B cell (primary cell): ENCODE data around the gene PRR23C. TPM values are rescaled to one million over a fixed set of nuclear protein-coding genes. Genes with fewer than 3 reads are reported as not detected.

Experiments used
- ATAC-seq: fragments of 200-7000 bp; cut with Tn5 transposase; one replicate; pipeline ENCODE4 v1.10.0; 2021; ENCODE audit warnings: low read depth, mild to moderate bottlenecking, moderate number of reproducible peaks, moderate library complexity
- CTCF ChIA-PET: fragments of 350-600 bp; sonication (Branson Sonifier 250); formaldehyde crosslinking; loops from one replicate; lab custom pipeline; 2021; ENCODE audit warnings: antibody characterized with exemption, inconsistent platforms; lab: Charles Lee
- POLR2A ChIA-PET: fragments of 350-600 bp; sonication (Branson Sonifier 250); formaldehyde crosslinking; loops from one replicate; lab custom pipeline; 2021; ENCODE audit warnings: antibody characterized with exemption; lab: Charles Lee
- DNase-seq: peaks from one replicate; pipeline ENCODE4 v3.0.0; 2013
- H2AFZ ChIP-seq: 2 replicates; pipeline ENCODE4 v1.6.1; 2012; ENCODE audit warnings: mild to moderate bottlenecking, low read depth, low read length; ENCODE audit not compliant: insufficient read depth, poor library complexity, severe bottlenecking
- H3K27ac ChIP-seq, 2 donors: 1 replicate in 1 of 2; 2 replicates in 1 of 2; pipeline ENCODE4 v1.5.1; 2012 to 2013; ENCODE audit warnings: low read length in 2 of 2, mild to moderate bottlenecking in 2 of 2, moderate library complexity in 1 of 2
- H3K27me3 ChIP-seq, 4 experiments: fragments of 200-600 bp in 1 of 4; sonication (generic) in 1 of 4; replicated peaks in 1 of 4; 1 replicate in 2 of 4; 2 replicates in 2 of 4; pipeline versions ENCODE4 v1.6.1 to v1.7.0; 2013 to 2016; ENCODE audit warnings: low read length in 3 of 4, mild to moderate bottlenecking in 2 of 4, mixed read lengths in 1 of 4, moderate library complexity in 1 of 4; ENCODE audit not compliant: insufficient read depth in 4 of 4, control insufficient read depth in 3 of 4; ENCODE audit errors: control extremely low read depth in 1 of 4
- H3K36me3 ChIP-seq, 2 experiments: replicated peaks in 1 of 2; 1 replicate in 1 of 2; 2 replicates in 1 of 2; pipeline versions ENCODE4 v1.6.1 to v1.7.1; 2013; ENCODE audit warnings: low read length in 1 of 2; ENCODE audit not compliant: insufficient read depth in 2 of 2, control insufficient read depth in 1 of 2; ENCODE audit errors: control extremely low read depth in 1 of 2, extremely low read depth in 1 of 2
- H3K4me1 ChIP-seq, 2 donors: fragments of 200-600 bp in 1 of 2; sonication (generic) in 1 of 2; 1 replicate in 1 of 2; 2 replicates in 1 of 2; pipeline versions ENCODE4 v1.5.1 to v1.6.1; 2013 to 2017; ENCODE audit warnings: low read length in 2 of 2; ENCODE audit not compliant: control insufficient read depth in 2 of 2, insufficient read depth in 2 of 2
- H3K4me2 ChIP-seq: replicated peaks from 2 replicates; pipeline ENCODE3; 2012; ENCODE audit warnings: mild to moderate bottlenecking, low read depth, low read length; ENCODE audit not compliant: poor library complexity, severe bottlenecking
- H3K4me3 ChIP-seq, 5 experiments: fragments of 200-600 bp in 1 of 5; sonication (generic) in 1 of 5; 1 replicate in 3 of 5; 2 replicates in 2 of 5; pipeline versions ENCODE4 v1.5.1 to v1.7.0; 2011 to 2016; ENCODE audit warnings: low read length in 4 of 5, mild to moderate bottlenecking in 4 of 5, low read depth in 2 of 5, control low read depth in 1 of 5, moderate library complexity in 1 of 5; ENCODE audit not compliant: insufficient read depth in 1 of 5; ENCODE audit errors: control extremely low read depth in 1 of 5, extremely low read depth in 1 of 5
- H3K79me2 ChIP-seq: fragments of 200-600 bp; sonication (generic); one replicate; pipeline ENCODE4 v1.6.0; 2016; ENCODE audit warnings: low read length; ENCODE audit not compliant: control insufficient read depth, insufficient read depth
- H3K9ac ChIP-seq: fragments of 200-600 bp; sonication (generic); 2 replicates; pipeline ENCODE4 v1.6.1; 2017; ENCODE audit warnings: mild to moderate bottlenecking, low read length, moderate library complexity
- H3K9me3 ChIP-seq, 3 donors: one replicate each; pipeline versions ENCODE4 v1.6.1 to v1.7.1; 2013; ENCODE audit warnings: low read length in 2 of 3; ENCODE audit not compliant: control insufficient read depth in 2 of 3, insufficient read depth in 1 of 3; ENCODE audit errors: control extremely low read depth in 1 of 3
- H4K20me1 ChIP-seq: 2 replicates; pipeline ENCODE4 v1.6.0; 2012; ENCODE audit warnings: mild to moderate bottlenecking, low read length; ENCODE audit not compliant: insufficient read depth, control insufficient read depth, poor library complexity, severe bottlenecking
- H3K27ac Mint-ChIP-seq: one replicate; pipeline ENCODE4 v1.8.0; 2021; ENCODE audit warnings: mixed read lengths
- H3K27me3 Mint-ChIP-seq: one replicate; pipeline ENCODE4 v1.8.0; 2021; ENCODE audit warnings: mixed read lengths
- H3K4me1 Mint-ChIP-seq: one replicate; pipeline ENCODE4 v1.8.0; 2021; ENCODE audit warnings: mixed read lengths
- H3K4me3 Mint-ChIP-seq: one replicate; pipeline ENCODE4 v1.8.0; 2021; ENCODE audit warnings: mixed read lengths
- H3K9me3 Mint-ChIP-seq: one replicate; pipeline ENCODE4 v1.8.0; 2022; ENCODE audit warnings: mixed read lengths; ENCODE audit not compliant: insufficient read depth
- CTCF ChIP-seq: fragments of 200-600 bp; IDR thresholded peaks from one replicate; pipeline ENCODE4 v1.8.0; 2022; ENCODE audit warnings: antibody characterized with exemption, mild to moderate bottlenecking
- EZH2 ChIP-seq: IDR thresholded peaks from 2 replicates; pipeline ENCODE4 v1.6.1; 2012; ENCODE audit warnings: borderline replicate concordance, low read depth, mild to moderate bottlenecking, moderate library complexity, low read length; ENCODE audit not compliant: insufficient read depth, poor library complexity, severe bottlenecking
- WGBS: methylation state at CpG from one replicate; pipeline ENCODE4 v1.1.5; 2013; ENCODE audit warnings: missing lambda C conversion rate; ENCODE audit not compliant: insufficient coverage; 5-methylcytosine and 5-hydroxymethylcytosine counted together
- intact Hi-C: fragments of 100-400 bp; cut with micrococcal nuclease; formaldehyde crosslinking; loops from one replicate; pipeline ENCODE4 v1.10.0; 2022
- polyA plus RNA-seq: library from polyadenylated mRNA; depleted of rRNA; stranded (reverse); fragments of >200 nt; gene quantifications from 2 replicates; pipeline ENCODE4 v1.2.3, GENCODE V29; 2012
- total RNA-seq, 2 donors: library from RNA; stranded (reverse); fragments of 120-200 nt in 1 of 2; gene quantifications; 1 replicate in 1 of 2; 2 replicates in 1 of 2; pipeline versions ENCODE4 v1.2.3 to v1.2.4, GENCODE V29; 2013 to 2022

The PRR23C gene
- total and polyA plus RNA-seq, 2 donors (not counting 1 experiment from before 2014, with no cell fraction given) = not detected

DNA sequence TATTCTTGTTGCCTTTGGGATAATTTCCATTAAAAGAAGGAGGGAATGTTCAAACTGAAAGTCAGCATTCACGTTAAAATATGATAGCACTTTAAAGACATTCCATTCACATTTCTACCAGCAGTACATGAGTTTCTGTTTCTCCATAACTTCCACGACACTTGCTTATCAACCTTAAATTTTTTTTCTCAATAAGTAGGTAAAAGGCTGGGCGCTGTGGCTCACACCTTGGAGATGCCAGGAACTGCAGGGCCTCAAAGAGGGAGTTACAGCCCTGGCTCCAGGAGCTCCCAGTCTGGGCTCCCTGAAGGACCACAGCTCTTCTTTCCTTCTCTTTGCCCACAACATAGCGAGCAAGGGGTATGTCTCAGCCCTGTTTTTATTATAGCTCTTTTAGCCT, 42.9 kb upstream of the PRR23C start:
- ChIA-PET CTCF (no interaction called here), POLR2A (no interaction called here)
- H3K9me3 ChIP-seq = peaks cover 0 to 3% (median 1%) of the 10 kb centered on the region in 3 donors
- ATAC-seq (no peak), DNase-seq (no peak)
- no peaks in the 10 kb centered on the region for H4K20me1 ChIP-seq
- no peak overlapping the region for H3K27ac Mint-ChIP-seq
- no peak overlapping the region for H3K9ac ChIP-seq
- H3K79me2 ChIP-seq = no peaks in the 10 kb centered on the region
- H3K27me3 Mint-ChIP-seq = peaks cover 6% of the 10 kb centered on the region
- no peak overlapping the region for H3K4me3 ChIP-seq
- H3K9me3 Mint-ChIP-seq = peaks cover 6% of the 10 kb centered on the region
- no peaks in the 10 kb centered on the region for H3K4me1 Mint-ChIP-seq
- no peak overlapping the region for H3K4me3 Mint-ChIP-seq
- H3K4me2 ChIP-seq = no peak overlapping the region
- WGBS = no CpG with 5 or more reads among the region's 4 CpGs
- H3K4me1 ChIP-seq = no peaks in the 10 kb centered on the region
- no peaks in the 10 kb centered on the region for H3K27me3 ChIP-seq
- no peak overlapping the region for H3K27ac ChIP-seq
- intact Hi-C loops = no loop called here
- TF ChIP-seq CTCF (no peak), EZH2 (no peak)
- no peak overlapping the region for H2AFZ ChIP-seq
- no peaks in the 10 kb centered on the region for H3K36me3 ChIP-seq

DNA sequence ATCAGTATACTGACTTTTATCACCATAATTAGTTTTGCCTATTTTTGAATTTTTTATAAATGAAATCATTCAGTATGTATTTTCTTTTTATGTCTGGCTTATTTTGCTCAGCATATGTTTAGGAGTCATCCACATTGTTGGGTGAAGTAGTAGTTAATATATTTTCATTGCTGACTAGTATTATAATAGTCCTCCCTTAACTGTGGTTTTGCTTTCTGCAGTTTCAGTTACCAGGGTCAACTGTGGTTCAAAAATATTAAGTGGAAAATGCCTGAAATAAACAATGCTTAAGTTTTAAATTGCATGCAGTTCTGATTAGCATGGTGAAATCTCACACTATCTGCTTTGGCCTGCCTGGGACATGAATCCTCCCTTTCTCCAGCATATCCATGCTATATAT, 39.5 kb upstream of the PRR23C start:
- POLR2A ChIA-PET = no interaction called here
- H3K4me2 ChIP-seq = no peak overlapping the region
- no peaks in the 10 kb centered on the region for H4K20me1 ChIP-seq
- no peak overlapping the region for H3K27ac Mint-ChIP-seq
- H3K9me3 Mint-ChIP-seq = peaks cover 3% of the 10 kb centered on the region
- H3K4me3 ChIP-seq = no peak overlapping the region
- no peak overlapping the region for H2AFZ ChIP-seq
- no peak for ATAC-seq
- H3K27me3 Mint-ChIP-seq = peaks cover 3% of the 10 kb centered on the region
- CTCF ChIA-PET = no interaction called here
- intact Hi-C loops = no loop called here
- no peak overlapping the region for H3K9ac ChIP-seq
- H3K9me3 ChIP-seq = peaks cover 0 to 3% (median 1%) of the 10 kb centered on the region in 3 donors
- TF ChIP-seq CTCF (no peak), EZH2 (no peak)
- DNase-seq = no peak
- no peaks in the 10 kb centered on the region for H3K4me1 Mint-ChIP-seq
- no peak overlapping the region for H3K27ac ChIP-seq
- H3K36me3 ChIP-seq = no peaks in the 10 kb centered on the region
- no peaks in the 10 kb centered on the region for H3K4me1 ChIP-seq
- no peak overlapping the region for H3K4me3 Mint-ChIP-seq
- no peaks in the 10 kb centered on the region for H3K79me2 ChIP-seq
- no peaks in the 10 kb centered on the region for H3K27me3 ChIP-seq
